Kidney (tissue), 14 donors: ENCODE results near the gene NPB. TPM values are rescaled to one million over a fixed set of nuclear protein-coding genes. Genes with fewer than 3 reads are reported as not detected.

Experiments used
- DNase-seq, 5 donors: peaks; one replicate each; pipeline ENCODE4 v3.0.0-alpha.2; 2013 to 2020
- FAIRE-seq: peaks from 2 replicates; lab custom pipeline; 2012; peaks lifted over from hg19 to GRCh38; lab: Jason Lieb, UNC
- H3K27ac ChIP-seq, 2 donors: one replicate each; pipeline ENCODE4 v1.7.0; 2013; ENCODE audit warnings: low read depth in 2 of 2, low read length in 2 of 2, inconsistent platforms in 1 of 2
- H3K27me3 ChIP-seq: one replicate; pipeline ENCODE4 v1.7.1; 2013; ENCODE audit warnings: low read length, inconsistent platforms; ENCODE audit not compliant: control insufficient read depth, insufficient read depth
- H3K36me3 ChIP-seq, 3 donors: one replicate each; pipeline versions ENCODE4 v1.7.0 to v1.7.1; 2013; ENCODE audit warnings: low read length in 3 of 3, control low read depth in 1 of 3, inconsistent platforms in 1 of 3; ENCODE audit not compliant: insufficient read depth in 3 of 3, control insufficient read depth in 2 of 3
- H3K4me1 ChIP-seq, 3 donors: one replicate each; pipeline versions ENCODE4 v1.7.0 to v1.7.1; 2013; ENCODE audit warnings: low read length in 3 of 3, inconsistent platforms in 1 of 3, low read depth in 1 of 3; ENCODE audit not compliant: control insufficient read depth in 2 of 3, insufficient read depth in 2 of 3
- H3K4me3 ChIP-seq, 3 donors: one replicate each; pipeline versions ENCODE4 v1.7.0 to v1.8.1; 2013; ENCODE audit warnings: low read length in 3 of 3, control low read depth in 1 of 3, inconsistent platforms in 1 of 3
- H3K9ac ChIP-seq, 3 donors: one replicate each; pipeline versions ENCODE4 v1.7.0 to v1.7.1; 2013; ENCODE audit warnings: low read length in 3 of 3, control low read depth in 1 of 3, inconsistent platforms in 1 of 3
- H3K9me3 ChIP-seq, 3 donors: one replicate each; pipeline versions ENCODE4 v1.7.0 to v1.7.1; 2013; ENCODE audit warnings: low read length in 3 of 3, control low read depth in 1 of 3, inconsistent platforms in 1 of 3; ENCODE audit not compliant: control insufficient read depth in 2 of 3, insufficient read depth in 1 of 3
- intact Hi-C: fragments of 100-400 bp; cut with DNase I; formaldehyde crosslinking; loops from one replicate; pipeline ENCODE4 v1.11.1; 2022
- polyA plus RNA-seq: library from polyadenylated mRNA; stranded (reverse); fragments of 350-450 nt; fragmentation: Illumina TruSeq; extraction: RNeasy Lipid Tissue Mini Kit (QIAGEN cat#74804); gene quantifications from one replicate; pipeline ENCODE4 v1.2.3, GENCODE V29; 2014; ENCODE audit warnings: low read depth, low replicate concordance; ENCODE audit not compliant: insufficient read depth
- total RNA-seq: library from RNA; stranded (reverse); fragmentation: NEBNext Ultra II Directional; extraction: Animal tissue kit (Norgen Biotek cat#: 25700); gene quantifications from one replicate; pipeline ENCODE4 v1.2.1, GENCODE V29; 2021
- TF ChIP-seq, protein P1 (sequence below): IDR thresholded peaks from 3 replicates; pipeline ENCODE4 v1.5.1; 2012; ENCODE audit warnings: mild to moderate bottlenecking, moderate library complexity, borderline replicate concordance; ENCODE audit not compliant: insufficient read depth; ENCODE audit errors: extremely low read depth
- donor health status: control.
- donor health status: control.
- donor health status: control.
- donor health status: control.
- donor health status: control.
- donor health status: DM: yes; HTN: yes; CAD: no.
- donor health status: Normal renal cell carcinoma (clear cell type).

NPB gene
- total and polyA plus RNA-seq, 2 donors from 2014 or later = 0.66 to 1.4 TPM

DNA sequence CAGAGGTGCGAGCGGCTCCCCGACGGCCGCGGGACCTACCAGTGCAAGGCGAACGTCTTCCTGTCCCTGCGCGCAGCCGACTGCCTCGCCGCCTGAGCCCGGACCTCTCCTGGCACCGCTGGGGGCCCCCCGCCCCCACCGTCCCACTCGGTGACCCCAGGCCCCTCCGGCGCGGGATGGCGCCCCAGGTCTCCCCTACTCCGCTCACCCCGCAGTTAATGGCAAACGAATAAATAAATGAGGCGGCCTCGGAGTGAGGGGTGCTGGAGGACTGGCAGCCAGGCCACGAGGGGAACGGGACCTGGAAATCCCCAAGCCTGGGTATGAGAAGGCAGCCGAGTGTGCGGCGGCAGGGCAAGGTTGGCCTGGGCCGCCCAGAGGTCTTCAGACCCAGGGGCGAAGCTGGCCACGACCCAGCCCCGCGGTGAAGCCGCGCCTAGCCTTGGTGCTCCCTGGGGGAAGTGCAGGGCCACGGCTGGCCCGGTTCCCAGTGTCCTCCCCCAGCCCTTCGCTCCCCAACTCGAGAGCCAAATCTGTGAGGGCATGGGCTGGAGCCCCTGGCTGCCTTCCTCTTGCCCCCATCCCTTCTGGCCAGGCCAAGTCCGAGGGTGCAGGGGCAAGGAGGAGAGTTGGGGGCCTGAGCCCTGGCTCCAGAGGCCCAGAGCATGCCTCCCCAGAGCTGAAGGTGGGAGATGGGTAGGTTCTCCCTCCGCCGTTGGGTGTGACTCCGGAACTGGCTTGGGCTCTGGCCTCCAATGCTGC, 796 bp downstream of the NPB start:
- intact Hi-C loops = no loop called here
- no peaks in the 10 kb centered on the region for H3K27me3 ChIP-seq
- TF ChIP-seq, protein P1, sequence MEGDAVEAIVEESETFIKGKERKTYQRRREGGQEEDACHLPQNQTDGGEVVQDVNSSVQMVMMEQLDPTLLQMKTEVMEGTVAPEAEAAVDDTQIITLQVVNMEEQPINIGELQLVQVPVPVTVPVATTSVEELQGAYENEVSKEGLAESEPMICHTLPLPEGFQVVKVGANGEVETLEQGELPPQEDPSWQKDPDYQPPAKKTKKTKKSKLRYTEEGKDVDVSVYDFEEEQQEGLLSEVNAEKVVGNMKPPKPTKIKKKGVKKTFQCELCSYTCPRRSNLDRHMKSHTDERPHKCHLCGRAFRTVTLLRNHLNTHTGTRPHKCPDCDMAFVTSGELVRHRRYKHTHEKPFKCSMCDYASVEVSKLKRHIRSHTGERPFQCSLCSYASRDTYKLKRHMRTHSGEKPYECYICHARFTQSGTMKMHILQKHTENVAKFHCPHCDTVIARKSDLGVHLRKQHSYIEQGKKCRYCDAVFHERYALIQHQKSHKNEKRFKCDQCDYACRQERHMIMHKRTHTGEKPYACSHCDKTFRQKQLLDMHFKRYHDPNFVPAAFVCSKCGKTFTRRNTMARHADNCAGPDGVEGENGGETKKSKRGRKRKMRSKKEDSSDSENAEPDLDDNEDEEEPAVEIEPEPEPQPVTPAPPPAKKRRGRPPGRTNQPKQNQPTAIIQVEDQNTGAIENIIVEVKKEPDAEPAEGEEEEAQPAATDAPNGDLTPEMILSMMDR = no peak
- H3K27ac ChIP-seq = no peak overlapping the region
- H3K4me1 ChIP-seq = peaks cover 0 to 3% (median 0%) of the 10 kb centered on the region in 3 donors
- H3K36me3 ChIP-seq = peaks cover 3 to 20% (median 6%) of the 10 kb centered on the region in 3 donors
- FAIRE-seq = no peak
- H3K4me3 ChIP-seq = no peak overlapping the region
- H3K9me3 ChIP-seq = no peaks in the 10 kb centered on the region
- DNase-seq = peak in 1 of 5 donors; percentile 80
- H3K9ac ChIP-seq = no peak overlapping the region

DNA sequence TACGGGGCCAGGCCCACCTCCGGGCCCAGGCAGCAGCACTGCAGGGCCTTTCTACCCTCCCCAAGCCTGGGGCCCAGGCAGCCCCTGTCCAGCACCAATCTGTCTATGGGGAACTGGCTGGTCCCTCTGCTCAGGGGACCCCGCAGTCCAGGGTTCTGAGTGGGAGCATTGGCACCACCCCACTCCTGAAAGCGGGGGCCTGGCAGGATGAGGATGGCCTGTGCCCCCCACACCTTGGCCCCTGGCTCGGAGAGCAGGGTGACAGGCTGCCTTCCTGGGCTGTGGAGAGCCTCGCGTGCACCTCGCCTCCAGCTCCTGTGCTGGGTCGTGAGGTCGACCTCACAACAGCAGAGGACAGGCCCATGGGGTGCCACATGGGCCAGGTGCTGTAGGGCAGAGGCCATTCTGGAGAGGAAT, 1.4 kb downstream of the NPB start:
- Histone ChIP-seq H3K4me3 (no peak overlapping the region), H3K36me3 (peaks cover under 1 to 20% (median 3%) of the 10 kb centered on the region in 3 donors), H3K27me3 (no peaks in the 10 kb centered on the region), H3K4me1 (peaks cover 0 to 3% (median 0%) of the 10 kb centered on the region in 3 donors), H3K9ac (no peak overlapping the region), H3K27ac (no peak overlapping the region), H3K9me3 (no peaks in the 10 kb centered on the region)
- DNase-seq (peak in 1 of 5 donors; percentile 70), FAIRE-seq (no peak)
- intact Hi-C loops = no loop called here
- TF ChIP-seq, protein P1 = no peak

DNA sequence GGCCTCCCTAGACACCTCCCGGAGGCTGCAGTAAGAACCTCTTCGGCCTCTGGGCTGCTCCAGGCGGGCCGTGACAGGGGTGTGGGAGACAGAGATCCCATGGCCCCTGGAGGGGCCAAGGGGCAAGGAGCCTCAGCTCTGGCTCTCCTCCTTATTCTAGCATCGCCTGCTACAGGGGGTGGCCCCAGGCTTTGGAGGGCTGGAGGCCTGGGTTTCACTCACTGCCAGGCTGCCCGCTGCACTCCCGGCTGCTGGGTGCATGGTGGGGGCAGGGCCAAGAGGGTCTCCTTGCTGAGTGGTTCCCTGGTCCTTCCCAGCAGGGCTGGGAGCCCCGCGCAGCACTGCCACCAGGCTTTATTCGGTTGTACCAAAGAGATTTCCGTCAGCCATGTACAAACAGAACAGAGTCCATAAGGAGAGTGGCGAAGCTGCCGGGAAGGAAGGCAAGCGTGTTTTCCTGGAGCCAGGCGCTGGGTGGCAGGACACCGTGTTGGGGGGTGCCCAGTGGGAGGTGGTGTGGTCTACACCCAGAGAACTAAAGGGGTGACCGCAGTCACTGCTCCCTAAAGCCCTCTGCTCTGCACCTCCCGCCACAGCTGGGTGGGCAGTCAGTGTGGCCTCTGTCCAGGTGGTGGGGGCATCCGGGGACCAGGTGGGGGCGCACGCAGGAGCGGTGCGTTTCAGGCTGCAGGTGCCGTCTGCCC, 2.0 kb downstream of the NPB start:
- H3K36me3 ChIP-seq = peaks cover 0 to 19% (median 3%) of the 10 kb centered on the region in 3 donors
- FAIRE-seq (no peak), DNase-seq (peak in 1 of 5 donors; percentile 64)
- TF ChIP-seq, protein P1 = no peak
- intact Hi-C loops = no loop called here
- peaks cover 0 to 3% (median 0%) of the 10 kb centered on the region in 3 donors for H3K4me1 ChIP-seq
- H3K27me3 ChIP-seq = no peaks in the 10 kb centered on the region
- no peaks in the 10 kb centered on the region for H3K9me3 ChIP-seq
- no peak overlapping the region for H3K4me3 ChIP-seq
- no peak overlapping the region for H3K9ac ChIP-seq
- H3K27ac ChIP-seq = no peak overlapping the region
